Activated CD8-positive, alpha-beta memory T cell treated with anti-CD3 and anti-CD28 coated beads for 4 hours (primary cell): ENCODE data around the gene AFF4.
"Not testable (repeated sequence)": the region's sequence is repeated elsewhere in the genome, so short reads cannot be mapped to it uniquely, and the experiment has no call there.

Source experiments
- DNase-seq, 2 donors: peaks; one replicate each; pipeline ENCODE4 v3.0.0-alpha.2; 2020; ENCODE audit warnings: low read depth in 2 of 2

The AFF4 gene

GRCh38 chr5:132953710-132954109 is 9.7 kb downstream of the AFF4 start:
- no peak for DNase-seq

- no peak for DNase-seq
These were observed 10.6 kb downstream of the AFF4 start for GRCh38 chr5:132952829-132953228.

GRCh38 chr5:132951897-132952296 is 11.5 kb downstream of the AFF4 start:
- no peak for DNase-seq

- no peak for DNase-seq
These were observed 14.3 kb downstream of the AFF4 start for GRCh38 chr5:132949136-132949535.

- no peak for DNase-seq
These were observed 15.8 kb downstream of the AFF4 start for GRCh38 chr5:132947671-132948070.

GRCh38 chr5:132945315-132945714 is 18.1 kb downstream of the AFF4 start:
- DNase-seq, result not testable (repeated sequence)

- DNase-seq, result no peak
These were observed 19.9 kb downstream of the AFF4 start for GRCh38 chr5:132943362-132944022.

GRCh38 chr5:132941331-132941730 is 22.1 kb downstream of the AFF4 start:
- DNase-seq, result no peak

GRCh38 chr5:132928062-132928407 is 35.4 kb downstream of the AFF4 start:
- no peak for DNase-seq

- no peak for DNase-seq
These were observed 35.9 kb downstream of the AFF4 start for GRCh38 chr5:132927355-132928061.

GRCh38 chr5:132926437-132926836 is 37.0 kb downstream of the AFF4 start:
- DNase-seq, result no peak

- no peak for DNase-seq
These were observed 47.3 kb downstream of the AFF4 start for GRCh38 chr5:132916086-132916485.

GRCh38 chr5:132915681-132916080 is 47.8 kb downstream of the AFF4 start:
- no peak for DNase-seq

- no peak for DNase-seq
These were observed 53.7 kb downstream of the AFF4 start for GRCh38 chr5:132909702-132910101.

GRCh38 chr5:132907161-132907560 is 56.3 kb downstream of the AFF4 start:
- DNase-seq, result no peak

GRCh38 chr5:132905938-132906337 is 57.5 kb downstream of the AFF4 start:
- no peak for DNase-seq

GRCh38 chr5:132901730-132902129 is 61.7 kb downstream of the AFF4 start:
- no peak for DNase-seq

GRCh38 chr5:132901036-132901435 is 62.4 kb downstream of the AFF4 start:
- DNase-seq, result no peak

- DNase-seq, result no peak
These were observed 65.3 kb downstream of the AFF4 start for GRCh38 chr5:132898094-132898493.

GRCh38 chr5:132896685-132897084 is 66.7 kb downstream of the AFF4 start:
- no peak for DNase-seq

GRCh38 chr5:132895719-132896305 is 67.6 kb downstream of the AFF4 start:
- no peak for DNase-seq

- DNase-seq, result no peak
These were observed 72.6 kb downstream of the AFF4 start for GRCh38 chr5:132890817-132891216.

- DNase-seq, result no peak
These were observed 73.9 kb downstream of the AFF4 start for GRCh38 chr5:132889501-132889900.
